A172 (cell line): Measurements from ENCODE around the gene CCDC83. TPM values are rescaled to one million over a fixed set of nuclear protein-coding genes. Genes with fewer than 3 reads are reported as not detected.

ENCODE experiments used
- total RNA-seq: library from RNA; depleted of rRNA; stranded (reverse); fragments of >200 nt; shearing (Covaris generic); gene quantifications from 2 replicates; pipeline ENCODE4 v1.2.3, GENCODE V29; 2014; rRNA removed

CCDC83 gene
- total RNA-seq, 1 experiment from 2014 or later: not detected

Other genes starting within 250 kb of the CCDC83 start
- gene DLG2, start 228.0 kb upstream of the CCDC83 start, total RNA-seq: 0.67 and 0.72 TPM in 2 replicates
- 175 and 197 TPM in 2 replicates for gene TMEM126B, start 226.8 kb upstream of the CCDC83 start, total RNA-seq
- 116 and 134 TPM in 2 replicates for gene TMEM126A, start 207.4 kb upstream of the CCDC83 start, total RNA-seq
- gene CREBZF, start 190.3 kb upstream of the CCDC83 start, total RNA-seq: 46.6 and 54.2 TPM in 2 replicates
- gene CCDC89, start 169.2 kb upstream of the CCDC83 start, total RNA-seq: 11.5 and 13.6 TPM in 2 replicates
- 39.2 and 52.2 TPM in 2 replicates for gene SYTL2, start 44.2 kb upstream of the CCDC83 start, total RNA-seq
- gene PICALM, start 213.7 kb downstream of the CCDC83 start, total RNA-seq: 182 and 196 TPM in 2 replicates